22Rv1 (cell line): ENCODE data around the gene PTPRD.

Experiments
- CTCF ChIP-seq: fragments of 450-650 bp; IDR thresholded peaks from 2 replicates; pipeline ENCODE4 v1.5.1; 2017; ENCODE audit warnings: mild to moderate bottlenecking
- ZFX ChIP-seq: fragments of 450-650 bp; IDR thresholded peaks from 2 replicates; pipeline ENCODE4 v1.6.1; 2017; ENCODE audit warnings: antibody characterized with exemption, borderline replicate concordance

GRCh38 chr9:8713811-8714165 is 1899.0 kb downstream of the PTPRD start:
- TF ChIP-seq CTCF: no peak
- TF ChIP-seq ZFX: no peak
